ENCODE measurements around the gene PDCD7. TPM values are rescaled to one million over a fixed set of nuclear protein-coding genes. Genes with fewer than 3 reads are reported as not detected.

Gene PDCD7
- total and polyA plus RNA-seq, 2 of the 4 experiments (the other 2 are of a cell fraction), result 4.7 to 12.3 TPM

DNA sequence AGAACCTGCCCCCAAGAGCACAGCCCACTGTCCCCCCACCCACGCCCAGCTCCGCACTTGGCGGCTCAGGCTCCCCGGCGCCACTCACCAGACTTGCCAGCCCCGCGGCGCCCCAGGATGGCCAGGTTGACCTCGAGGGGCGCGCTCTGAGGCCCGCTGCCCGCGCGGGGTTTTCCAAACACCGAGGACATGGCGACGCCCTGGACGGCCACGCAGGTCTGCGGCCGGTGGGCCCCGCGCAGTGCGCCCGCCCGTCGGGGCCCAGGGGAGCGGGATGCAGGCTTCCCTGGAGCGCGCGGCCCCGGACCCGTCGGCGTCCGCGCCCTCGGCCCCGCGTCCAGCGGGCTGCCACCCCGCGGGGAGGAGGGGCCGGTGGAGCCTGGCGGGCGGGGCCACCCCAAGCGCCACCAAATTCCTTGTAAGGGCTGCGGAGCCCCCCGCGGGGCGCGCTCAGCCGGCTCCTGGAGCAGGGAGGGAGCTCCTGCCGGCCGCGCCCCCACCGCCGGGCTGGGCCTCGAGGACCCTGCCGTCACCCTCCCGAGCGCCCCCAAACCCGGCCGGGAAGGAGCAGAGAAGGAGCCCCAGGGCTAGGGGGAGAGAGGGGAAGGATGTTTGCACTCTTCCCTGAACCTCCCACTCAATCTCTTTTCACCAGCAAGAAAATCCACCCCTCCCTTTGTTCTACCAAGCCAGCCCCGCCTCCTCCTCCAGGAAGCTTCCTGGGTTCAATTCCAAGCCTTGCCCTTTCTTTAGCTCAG is 65.8 kb downstream of the PDCD7 start, which contains the start of gene RASL12:
RASL12 (minus strand) TSS at position 347 of the 758 bp plus-strand sequence; CDS start at position 191, 156 bp downstream.
- Histone ChIP-seq H3K56ac (ENCODE audit: extremely low read depth, insufficient read depth, low read length) (no peak within 1 kb of the TSS), H3K9me3 (ENCODE audit: control insufficient read depth, insufficient read depth, low read length) (no peaks in the 10 kb centered on the region), H2BK120ac (ENCODE audit: low read depth, low read length) (peak within 1 kb of the TSS; percentile 92), H3K4me3 (ENCODE audit: insufficient read depth, low read depth, low read length) (no peak within 1 kb of the TSS; the same call in 1 of the 2 replicates), H4K5ac (ENCODE audit: low read depth, low read length) (peak within 1 kb of the TSS; percentile 62), H2BK15ac (ENCODE audit: low read depth, low read length) (peak within 1 kb of the TSS; percentile 5; the same call in 1 of the 3 replicates), H4K91ac (ENCODE audit: insufficient read depth, low read depth, low read length) (peak within 1 kb of the TSS; percentile 68), H3K9ac (ENCODE audit: low read depth, low read length) (no peak within 1 kb of the TSS; the same call in 1 of the 2 replicates), H3K14ac (replicated peaks; ENCODE audit: low read depth, low read length) (peak within 1 kb of the TSS; percentile 61), H3K36me3 (ENCODE audit: control insufficient read depth, insufficient read depth, low read length) (no peaks in the 10 kb centered on the region), H3K4ac (ENCODE audit: low read depth, low read length) (peak within 1 kb of the TSS; percentile 74), H3K27me3 (ENCODE audit: control insufficient read depth, insufficient read depth, low read length) (peaks cover 17% of the 10 kb centered on the region), H3K27ac (ENCODE audit: insufficient read depth, low read length) (peak within 1 kb of the TSS; percentile 77; the same call in 1 of the 2 replicates), H3K79me1 (ENCODE audit: low read depth in 1 of 2, low read length in 2 of 2) (no peaks in the 10 kb centered on the region), H3K4me2 (ENCODE audit: low read depth, low read length) (peak within 1 kb of the TSS; percentile 42), H4K20me1 (ENCODE audit: insufficient read depth, low read length) (peaks cover 9% of the 10 kb centered on the region), H3K9me1 (ENCODE audit: insufficient read depth, low read length) (peaks cover 37% of the 10 kb centered on the region), H2AK9ac (replicated peaks; ENCODE audit: low read depth, low read length, poor library complexity) (peak within 1 kb of the TSS; percentile 60), H3K4me1 (ENCODE audit: control insufficient read depth, insufficient read depth, low read length) (peaks cover 42% of the 10 kb centered on the region), H4K8ac (ENCODE audit: low read depth in 2 of 2, low read length in 2 of 2) (peak within 1 kb of the TSS in 1 of 2 experiments; percentile 20; a peak in 2 of 4 replicates), H3K18ac (ENCODE audit: low read depth, low read length) (peak within 1 kb of the TSS; percentile 78), H2AFZ (replicated peaks; ENCODE audit: low read length, poor library complexity) (peak within 1 kb of the TSS; percentile 58), H2BK20ac (ENCODE audit: low read depth, low read length) (peak within 1 kb of the TSS; percentile 81), H3K23ac (ENCODE audit: low read depth, low read length) (peak within 1 kb of the TSS; percentile 68; the same call in 1 of the 2 replicates), H2BK5ac (ENCODE audit: low read depth, low read length, poor library complexity, severe bottlenecking) (peak within 1 kb of the TSS; percentile 58), H2AK5ac (ENCODE audit: low read depth, low read length) (peak within 1 kb of the TSS; percentile 78)
- 19% methylated on average over 16 of the region's 66 CpGs; no CpG with 5 or more reads in 1 of the 2 experiments for WGBS, 2 experiments (ENCODE audit: extremely low coverage in 2 of 2, insufficient read length in 1 of 2)
- intact Hi-C loops (cut with micrococcal nuclease) (no loop called here), dilution Hi-C loops (cut with HindIII; ENCODE audit: low sequenced_read_pairs, unreplicated experiment) (no loop called here), in situ Hi-C loops (cut with MboI; ENCODE audit: low sequenced_read_pairs) (no loop called here)
- POLR2A ChIA-PET (ENCODE audit: unreplicated experiment), result no interaction called here
- DNase-seq (no peak), ATAC-seq (ENCODE audit: low read depth) (no peak)
- BruUV-seq (replicated peaks), result no TSS peak
- TF ChIP-seq, protein P1, sequence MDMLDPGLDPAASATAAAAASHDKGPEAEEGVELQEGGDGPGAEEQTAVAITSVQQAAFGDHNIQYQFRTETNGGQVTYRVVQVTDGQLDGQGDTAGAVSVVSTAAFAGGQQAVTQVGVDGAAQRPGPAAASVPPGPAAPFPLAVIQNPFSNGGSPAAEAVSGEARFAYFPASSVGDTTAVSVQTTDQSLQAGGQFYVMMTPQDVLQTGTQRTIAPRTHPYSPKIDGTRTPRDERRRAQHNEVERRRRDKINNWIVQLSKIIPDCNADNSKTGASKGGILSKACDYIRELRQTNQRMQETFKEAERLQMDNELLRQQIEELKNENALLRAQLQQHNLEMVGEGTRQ (IDR thresholded peaks at IDR 0.05; ENCODE audit: low read depth, low read length), result no peak
- no peak for TF ChIP-seq RCOR1 (IDR thresholded peaks at IDR 0.05; ENCODE audit: insufficient replicate concordance, low read length)
- TF ChIP-seq MAZ (IDR thresholded peaks at IDR 0.05; ENCODE audit: borderline replicate concordance, low read depth, low read length), result no peak
- no peak for TF ChIP-seq FOS (IDR thresholded peaks at IDR 0.05; ENCODE audit: low read depth, low read length)
- TF ChIP-seq CEBPB (IDR thresholded peaks at IDR 0.05; ENCODE audit: low read depth, low read length), result no peak
- TF ChIP-seq, protein P2, sequence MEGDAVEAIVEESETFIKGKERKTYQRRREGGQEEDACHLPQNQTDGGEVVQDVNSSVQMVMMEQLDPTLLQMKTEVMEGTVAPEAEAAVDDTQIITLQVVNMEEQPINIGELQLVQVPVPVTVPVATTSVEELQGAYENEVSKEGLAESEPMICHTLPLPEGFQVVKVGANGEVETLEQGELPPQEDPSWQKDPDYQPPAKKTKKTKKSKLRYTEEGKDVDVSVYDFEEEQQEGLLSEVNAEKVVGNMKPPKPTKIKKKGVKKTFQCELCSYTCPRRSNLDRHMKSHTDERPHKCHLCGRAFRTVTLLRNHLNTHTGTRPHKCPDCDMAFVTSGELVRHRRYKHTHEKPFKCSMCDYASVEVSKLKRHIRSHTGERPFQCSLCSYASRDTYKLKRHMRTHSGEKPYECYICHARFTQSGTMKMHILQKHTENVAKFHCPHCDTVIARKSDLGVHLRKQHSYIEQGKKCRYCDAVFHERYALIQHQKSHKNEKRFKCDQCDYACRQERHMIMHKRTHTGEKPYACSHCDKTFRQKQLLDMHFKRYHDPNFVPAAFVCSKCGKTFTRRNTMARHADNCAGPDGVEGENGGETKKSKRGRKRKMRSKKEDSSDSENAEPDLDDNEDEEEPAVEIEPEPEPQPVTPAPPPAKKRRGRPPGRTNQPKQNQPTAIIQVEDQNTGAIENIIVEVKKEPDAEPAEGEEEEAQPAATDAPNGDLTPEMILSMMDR (conservative IDR thresholded peaks at IDR 0.05; ENCODE audit: low read depth, low read length), result no peak
- TF ChIP-seq RAD21 (IDR thresholded peaks at IDR 0.05; ENCODE audit: low read length), result no peak
- no peak for TF ChIP-seq NFE2L2 (IDR thresholded peaks at IDR 0.05; ENCODE audit: low read depth, low read length)
- TF ChIP-seq SMC3 (IDR thresholded peaks at IDR 0.05; ENCODE audit: low read depth, low read length), result no peak
- TF ChIP-seq, protein P3, sequence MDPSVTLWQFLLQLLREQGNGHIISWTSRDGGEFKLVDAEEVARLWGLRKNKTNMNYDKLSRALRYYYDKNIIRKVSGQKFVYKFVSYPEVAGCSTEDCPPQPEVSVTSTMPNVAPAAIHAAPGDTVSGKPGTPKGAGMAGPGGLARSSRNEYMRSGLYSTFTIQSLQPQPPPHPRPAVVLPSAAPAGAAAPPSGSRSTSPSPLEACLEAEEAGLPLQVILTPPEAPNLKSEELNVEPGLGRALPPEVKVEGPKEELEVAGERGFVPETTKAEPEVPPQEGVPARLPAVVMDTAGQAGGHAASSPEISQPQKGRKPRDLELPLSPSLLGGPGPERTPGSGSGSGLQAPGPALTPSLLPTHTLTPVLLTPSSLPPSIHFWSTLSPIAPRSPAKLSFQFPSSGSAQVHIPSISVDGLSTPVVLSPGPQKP (IDR thresholded peaks at IDR 0.05; ENCODE audit: borderline replicate concordance, low read depth, low read length), result no peak
- TF ChIP-seq POLR2A (IDR thresholded peaks at IDR 0.05; ENCODE audit: low read depth, low read length), result no peak
- CTCF ChIA-PET, result interaction anchor here (2.2 kb wide), 1 partner anchor 13 kb away, joined by 8 read pairs; no protein-coding TSS in a partner anchor
